Measurements from ENCODE around the gene GPAT3. TPM values are rescaled to one million over a fixed set of nuclear protein-coding genes. Genes with fewer than 3 reads are reported as not detected.
"Not testable (repeated sequence)": the region's sequence is repeated elsewhere in the genome, so short reads cannot be mapped to it uniquely, and the experiment has no call there.

The GPAT3 gene
- total RNA-seq, 3 donors from 2014 or later = 2.1 to 4.5 (median 2.6) TPM

GRCh38 chr4:83604321-83604720, 68.4 kb downstream of the GPAT3 start:
- no peaks in the 10 kb centered on the region for H3K27me3 Mint-ChIP-seq (ENCODE audit: low read depth)
- ATAC-seq = no peak
- H3K4me1 Mint-ChIP-seq (ENCODE audit: low read depth) = no peaks in the 10 kb centered on the region
- H3K36me3 Mint-ChIP-seq (ENCODE audit: insufficient read depth) = peaks cover 7% of the 10 kb centered on the region
- H3K4me3 Mint-ChIP-seq = no peak overlapping the region
- no peak for DNase-seq
- H3K9me3 Mint-ChIP-seq = no peaks in the 10 kb centered on the region

DNA sequence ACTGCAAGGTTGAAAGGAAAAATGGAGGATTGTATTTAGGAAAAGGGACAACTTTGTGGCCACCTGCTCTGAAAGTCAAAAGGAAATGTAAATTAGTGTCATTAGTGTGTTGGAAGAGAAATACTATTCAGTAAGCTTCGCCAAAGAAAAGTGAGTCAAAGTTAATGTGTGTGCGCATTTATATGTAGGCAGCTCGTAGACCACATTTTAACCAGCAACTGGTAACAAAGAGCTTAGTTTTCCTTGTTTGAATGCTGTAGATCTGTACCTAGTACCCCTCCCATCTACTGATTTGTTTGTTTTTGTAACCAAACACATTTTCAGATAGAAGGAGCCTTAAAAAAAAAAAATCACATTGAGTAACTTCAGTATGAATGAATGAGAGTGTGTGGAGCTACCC, 69.3 kb downstream of the GPAT3 start:
- DNase-seq (no peak), ATAC-seq (no peak)
- Mint-ChIP-seq H3K27me3 (ENCODE audit: low read depth) (no peaks in the 10 kb centered on the region), H3K36me3 (ENCODE audit: insufficient read depth) (peaks cover 4% of the 10 kb centered on the region), H3K4me3 (no peak overlapping the region), H3K4me1 (ENCODE audit: low read depth) (no peaks in the 10 kb centered on the region), H3K9me3 (no peaks in the 10 kb centered on the region)

DNA sequence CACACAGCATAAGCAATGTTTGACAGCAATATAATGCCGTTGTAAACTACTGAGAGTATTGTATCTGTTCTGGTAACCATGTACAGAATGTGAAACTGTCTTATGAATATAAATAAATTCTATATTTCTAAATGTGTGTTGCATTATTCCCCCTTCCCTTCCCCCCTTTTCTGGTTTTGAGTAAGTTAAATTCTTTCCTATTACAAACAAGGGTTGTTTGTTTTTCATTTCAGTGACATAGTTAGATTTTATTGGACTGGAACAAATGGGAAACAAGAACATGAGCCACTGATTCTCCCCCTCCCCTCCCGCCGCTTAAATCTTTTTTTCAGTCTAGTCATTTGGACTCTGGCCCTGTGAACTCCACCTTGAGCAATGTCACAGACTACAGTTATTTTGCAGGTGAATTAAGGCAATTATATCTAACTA, 69.8 kb downstream of the GPAT3 start:
- Mint-ChIP-seq H3K4me1 (ENCODE audit: low read depth) (no peaks in the 10 kb centered on the region), H3K9me3 (peaks cover 3% of the 10 kb centered on the region), H3K36me3 (ENCODE audit: insufficient read depth) (peaks cover 3% of the 10 kb centered on the region), H3K4me3 (no peak overlapping the region), H3K27me3 (ENCODE audit: low read depth) (no peaks in the 10 kb centered on the region)
- DNase-seq = no peak
- ATAC-seq = no peak

GRCh38 chr4:83606460-83606859, 70.6 kb downstream of the GPAT3 start:
- Mint-ChIP-seq H3K4me3 (no peak overlapping the region), H3K36me3 (ENCODE audit: insufficient read depth) (peaks cover 3% of the 10 kb centered on the region), H3K4me1 (ENCODE audit: low read depth) (no peaks in the 10 kb centered on the region), H3K27me3 (ENCODE audit: low read depth) (no peaks in the 10 kb centered on the region), H3K9me3 (peaks cover 10% of the 10 kb centered on the region)
- ATAC-seq = no peak
- DNase-seq = no peak

DNA sequence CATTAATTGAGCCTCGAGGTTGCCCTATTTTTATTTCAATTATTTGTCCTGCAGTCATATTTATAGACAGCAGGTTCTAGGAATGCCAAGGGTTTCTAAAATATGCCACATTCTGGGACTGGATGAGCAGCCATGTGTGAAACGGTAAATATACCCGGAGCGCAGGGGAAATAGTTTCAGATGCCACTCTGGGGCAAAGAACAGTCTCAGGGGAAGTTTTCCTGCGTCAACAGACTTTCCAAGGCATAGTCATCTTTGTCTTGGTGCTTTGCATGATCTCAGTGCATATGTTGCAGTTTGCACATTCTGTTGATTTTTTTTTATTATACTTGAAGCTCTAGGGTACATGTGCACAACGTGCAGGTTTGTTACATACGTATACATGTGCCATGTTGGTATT, 71.0 kb downstream of the GPAT3 start:
- Mint-ChIP-seq H3K4me3 (no peak overlapping the region), H3K36me3 (ENCODE audit: insufficient read depth) (peaks cover 3% of the 10 kb centered on the region), H3K9me3 (peaks cover 14% of the 10 kb centered on the region), H3K27me3 (ENCODE audit: low read depth) (no peaks in the 10 kb centered on the region), H3K4me1 (ENCODE audit: low read depth) (no peaks in the 10 kb centered on the region)
- DNase-seq (no peak), ATAC-seq (no peak)

DNA sequence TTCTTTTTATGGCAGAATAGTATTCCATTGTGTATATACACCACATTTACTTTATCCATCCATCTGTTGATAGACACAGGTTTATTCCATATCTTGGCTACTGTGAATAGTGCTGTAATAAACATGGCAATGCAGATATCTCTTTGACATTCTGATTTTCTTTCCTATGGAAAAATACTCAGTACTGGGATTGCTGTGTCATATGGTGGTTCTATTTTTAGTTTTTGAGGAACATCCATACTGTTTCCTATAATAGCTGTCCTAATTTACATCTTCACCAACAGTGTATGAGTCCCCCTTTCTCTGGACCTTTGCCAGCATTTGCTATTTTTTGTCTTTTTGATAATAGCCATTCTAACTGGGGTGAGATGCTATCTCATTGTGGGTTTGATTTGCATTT, 73.5 kb downstream of the GPAT3 start:
- Mint-ChIP-seq H3K27me3 (ENCODE audit: low read depth) (peaks cover 3% of the 10 kb centered on the region), H3K9me3 (peaks cover 36% of the 10 kb centered on the region), H3K4me3 (no peak overlapping the region), H3K36me3 (ENCODE audit: insufficient read depth) (peaks cover 3% of the 10 kb centered on the region), H3K4me1 (ENCODE audit: low read depth) (no peaks in the 10 kb centered on the region)
- no peak for DNase-seq
- no peak for ATAC-seq

- no peak overlapping the region for H3K4me3 Mint-ChIP-seq
- peaks cover 3% of the 10 kb centered on the region for H3K27me3 Mint-ChIP-seq (ENCODE audit: low read depth)
- peaks cover 42% of the 10 kb centered on the region for H3K9me3 Mint-ChIP-seq
- no peaks in the 10 kb centered on the region for H3K36me3 Mint-ChIP-seq (ENCODE audit: insufficient read depth)
- H3K4me1 Mint-ChIP-seq (ENCODE audit: low read depth) = no peaks in the 10 kb centered on the region
- no peak for ATAC-seq
- no peak for DNase-seq
Measured at GRCh38 chr4:83610729-83611128, 74.8 kb downstream of the GPAT3 start.

- Mint-ChIP-seq H3K9me3 (peaks cover 42% of the 10 kb centered on the region), H3K4me1 (ENCODE audit: low read depth) (no peaks in the 10 kb centered on the region), H3K27me3 (ENCODE audit: low read depth) (peaks cover 6% of the 10 kb centered on the region), H3K4me3 (no peak overlapping the region), H3K36me3 (ENCODE audit: insufficient read depth) (no peaks in the 10 kb centered on the region)
- DNase-seq = no peak
- ATAC-seq = no peak
Measured at GRCh38 chr4:83613023-83613422, 77.1 kb downstream of the GPAT3 start.

DNA sequence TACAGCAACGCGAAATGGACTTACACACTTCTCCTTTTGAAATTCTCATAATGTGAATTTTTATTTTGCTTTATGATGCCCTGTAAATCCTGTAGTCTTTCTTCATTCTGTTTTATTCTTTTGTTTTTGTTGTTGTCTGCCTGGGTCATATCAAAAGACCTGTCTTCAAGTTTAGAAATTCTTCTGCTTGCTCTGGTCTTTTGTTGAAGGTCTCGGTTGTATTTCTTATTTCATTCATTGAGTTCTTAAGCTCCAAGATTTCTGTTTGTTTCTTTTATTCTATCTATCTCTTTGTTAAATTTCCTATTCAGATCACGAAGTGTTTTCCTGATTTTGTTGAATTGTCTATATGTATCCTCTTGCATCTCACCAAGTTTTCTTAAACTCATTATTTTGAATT, 78.1 kb downstream of the GPAT3 start:
- no peaks in the 10 kb centered on the region for H3K4me1 Mint-ChIP-seq (ENCODE audit: low read depth)
- H3K36me3 Mint-ChIP-seq (ENCODE audit: insufficient read depth) = no peaks in the 10 kb centered on the region
- peaks cover 6% of the 10 kb centered on the region for H3K27me3 Mint-ChIP-seq (ENCODE audit: low read depth)
- ATAC-seq = no peak
- H3K4me3 Mint-ChIP-seq = no peak overlapping the region
- peaks cover 42% of the 10 kb centered on the region for H3K9me3 Mint-ChIP-seq
- no peak for DNase-seq

- H3K4me1 Mint-ChIP-seq (ENCODE audit: low read depth) = no peaks in the 10 kb centered on the region
- no peaks in the 10 kb centered on the region for H3K36me3 Mint-ChIP-seq (ENCODE audit: insufficient read depth)
- DNase-seq (no peak), ATAC-seq (no peak)
- H3K27me3 Mint-ChIP-seq (ENCODE audit: low read depth) = peaks cover 22% of the 10 kb centered on the region
- H3K4me3 Mint-ChIP-seq = no peak overlapping the region
- peaks cover 34% of the 10 kb centered on the region for H3K9me3 Mint-ChIP-seq
Measured at GRCh38 chr4:83616252-83616651, 80.3 kb downstream of the GPAT3 start.

DNA sequence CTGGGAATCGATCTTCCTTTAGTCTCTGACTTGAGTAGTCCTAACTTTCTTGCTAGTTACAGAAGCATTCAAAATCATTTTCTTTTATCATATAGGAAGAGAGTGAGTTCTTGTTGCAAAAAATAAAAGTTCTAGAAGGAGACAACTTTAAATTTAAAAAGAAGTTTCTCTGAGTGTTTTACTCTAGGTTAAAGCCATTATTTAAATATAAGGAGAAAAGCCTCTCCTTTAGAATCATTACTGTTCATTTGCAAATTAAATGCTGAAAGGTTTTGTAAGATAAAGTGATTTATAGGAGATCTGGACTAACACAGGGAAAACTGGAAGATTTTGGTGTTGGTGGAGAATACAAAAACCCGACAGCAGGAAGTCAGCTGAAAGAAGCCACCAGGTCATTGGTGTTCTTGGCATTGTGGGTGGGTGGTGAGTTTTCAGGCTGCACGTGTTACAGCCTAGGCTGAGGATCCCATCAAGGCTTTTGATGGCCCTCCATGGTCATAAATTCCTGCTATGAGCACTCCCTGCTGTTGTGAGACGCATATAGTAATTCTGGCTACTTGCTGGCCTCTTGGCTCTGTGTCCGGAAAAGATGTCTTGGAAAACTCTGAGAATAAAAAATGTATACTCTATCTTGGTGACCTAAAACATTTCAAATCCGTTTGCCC, 81.6 kb downstream of the GPAT3 start:
- Mint-ChIP-seq H3K4me3 (no peak overlapping the region), H3K27me3 (ENCODE audit: low read depth) (peaks cover 22% of the 10 kb centered on the region)
- ATAC-seq = no peak

GRCh38 chr4:83618431-83618830, 82.5 kb downstream of the GPAT3 start:
- no peak overlapping the region for H3K4me3 Mint-ChIP-seq
- H3K27me3 Mint-ChIP-seq (ENCODE audit: low read depth) = peaks cover 22% of the 10 kb centered on the region
- ATAC-seq (no peak), DNase-seq (no peak)
- H3K9me3 Mint-ChIP-seq = peaks cover 23% of the 10 kb centered on the region
- H3K36me3 Mint-ChIP-seq (ENCODE audit: insufficient read depth) = no peaks in the 10 kb centered on the region
- no peaks in the 10 kb centered on the region for H3K4me1 Mint-ChIP-seq (ENCODE audit: low read depth)

More for the DNA sequence above, 81.6 kb downstream of the GPAT3 start:
- no peaks in the 10 kb centered on the region for H3K4me1 Mint-ChIP-seq (ENCODE audit: low read depth)
- no peak for DNase-seq
- peaks cover 31% of the 10 kb centered on the region for H3K9me3 Mint-ChIP-seq
- H3K36me3 Mint-ChIP-seq (ENCODE audit: insufficient read depth) = no peaks in the 10 kb centered on the region

GRCh38 chr4:83618991-83619645, 83.2 kb downstream of the GPAT3 start:
- DNase-seq = no peak
- no peaks in the 10 kb centered on the region for H3K36me3 Mint-ChIP-seq (ENCODE audit: insufficient read depth)
- ATAC-seq = no peak
- H3K4me3 Mint-ChIP-seq = no peak overlapping the region
- no peaks in the 10 kb centered on the region for H3K4me1 Mint-ChIP-seq (ENCODE audit: low read depth)
- peaks cover 20% of the 10 kb centered on the region for H3K27me3 Mint-ChIP-seq (ENCODE audit: low read depth)
- H3K9me3 Mint-ChIP-seq = peaks cover 16% of the 10 kb centered on the region

DNA sequence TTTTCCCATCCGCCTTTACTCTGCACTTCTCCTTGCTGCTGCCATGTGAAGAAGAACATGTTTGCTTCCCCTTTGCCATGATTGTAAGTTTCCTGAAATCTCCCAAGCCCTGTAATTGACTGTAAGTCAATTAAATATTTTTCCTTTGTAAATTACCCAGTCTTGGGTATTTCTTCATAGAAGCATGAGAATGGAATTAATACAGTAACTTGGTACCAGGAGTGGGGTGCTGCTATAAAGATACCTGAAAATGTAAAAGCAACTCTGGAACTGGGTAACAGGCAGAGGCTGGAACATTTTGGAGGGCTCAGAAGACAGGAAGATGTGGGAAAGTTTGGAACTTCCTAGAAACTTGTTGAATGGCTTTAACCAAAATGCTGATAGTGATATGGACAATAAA, 86.2 kb downstream of the GPAT3 start:
- not testable (repeated sequence) for H3K4me1 Mint-ChIP-seq (ENCODE audit: low read depth); H3K9me3 Mint-ChIP-seq; ATAC-seq; H3K36me3 Mint-ChIP-seq (ENCODE audit: insufficient read depth); DNase-seq; H3K4me3 Mint-ChIP-seq
- peaks cover 27% of the 10 kb centered on the region for H3K27me3 Mint-ChIP-seq (ENCODE audit: low read depth)

- ATAC-seq = no peak
- Mint-ChIP-seq H3K9me3 (peaks cover 7% of the 10 kb centered on the region), H3K4me3 (no peak overlapping the region), H3K36me3 (ENCODE audit: insufficient read depth) (no peaks in the 10 kb centered on the region), H3K4me1 (ENCODE audit: low read depth) (no peaks in the 10 kb centered on the region), H3K27me3 (ENCODE audit: low read depth) (peaks cover 16% of the 10 kb centered on the region)
- DNase-seq = no peak
Measured at GRCh38 chr4:83625821-83626220, 89.9 kb downstream of the GPAT3 start.
